Lung microvascular endothelial cell (primary cell): ENCODE results near the gene GALE. TPM values are rescaled to one million over a fixed set of nuclear protein-coding genes. Genes with fewer than 3 reads are reported as not detected.

Experiments used
- DNase-seq, 2 donors: peaks; one replicate each; pipeline versions ENCODE4 v3.0.0 to v3.0.0-alpha.2; 2010; ENCODE audit warnings: low read depth in 2 of 2
- total RNA-seq: library from RNA; depleted of rRNA; stranded (reverse); fragments of >200 nt; gene quantifications from 2 replicates; pipeline ENCODE4 v1.2.1, GENCODE V29; 2014

The GALE gene
- total RNA-seq, 1 donor from 2014 or later: 16.7 TPM

DNA sequence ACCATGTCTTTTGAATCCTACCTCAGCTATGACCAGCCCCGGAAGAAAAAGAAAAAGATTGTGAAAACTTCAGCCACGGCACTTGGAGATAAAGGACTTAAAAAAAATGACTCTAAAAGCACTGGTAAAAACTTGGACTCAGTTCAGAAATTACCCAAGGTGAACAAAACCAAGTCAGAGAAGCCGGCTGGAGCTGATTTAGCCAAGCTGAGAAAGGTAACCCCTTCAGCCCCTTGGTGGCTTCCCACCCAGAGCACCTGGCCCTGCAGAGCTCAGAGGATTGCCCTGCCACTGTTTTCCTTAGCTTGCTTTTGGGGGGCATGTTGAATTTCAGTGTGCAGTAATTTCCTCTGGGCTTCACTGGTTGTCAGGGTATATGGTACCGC, 48.7 kb downstream of the GALE start:
- no peak for DNase-seq

DNA sequence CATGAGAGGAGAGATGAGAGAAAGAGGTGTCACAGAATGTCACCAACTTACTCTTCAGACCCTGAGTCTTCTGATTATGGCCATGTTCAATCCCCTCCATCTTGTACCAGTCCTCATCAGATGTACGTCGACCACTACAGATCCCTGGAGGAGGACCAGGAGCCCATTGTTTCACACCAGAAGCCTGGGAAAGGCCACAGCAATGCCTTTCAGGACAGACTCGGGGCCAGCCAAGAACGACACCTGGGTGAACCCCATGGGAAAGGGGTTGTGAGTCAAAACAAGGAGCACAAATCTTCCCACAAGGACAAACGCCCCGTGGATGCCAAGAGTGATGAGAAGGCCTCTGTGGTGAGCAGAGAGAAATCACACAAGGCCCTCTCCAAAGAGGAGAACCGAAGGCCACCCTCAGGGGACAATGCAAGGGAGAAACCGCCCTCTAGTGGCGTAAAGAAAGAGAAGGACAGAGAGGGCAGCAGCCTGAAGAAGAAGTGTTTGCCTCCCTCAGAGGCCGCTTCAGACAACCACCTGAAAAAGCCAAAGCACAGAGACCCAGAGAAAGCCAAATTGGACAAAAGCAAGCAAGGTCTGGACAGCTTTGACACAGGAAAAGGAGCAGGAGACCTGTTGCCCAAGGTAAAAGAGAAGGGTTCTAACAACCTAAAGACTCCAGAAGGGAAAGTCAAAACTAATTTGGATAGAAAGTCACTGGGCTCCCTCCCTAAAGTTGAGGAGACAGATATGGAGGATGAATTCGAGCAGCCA, 49.3 kb downstream of the GALE start:
- DNase-seq: peak; percentile 60

DNA sequence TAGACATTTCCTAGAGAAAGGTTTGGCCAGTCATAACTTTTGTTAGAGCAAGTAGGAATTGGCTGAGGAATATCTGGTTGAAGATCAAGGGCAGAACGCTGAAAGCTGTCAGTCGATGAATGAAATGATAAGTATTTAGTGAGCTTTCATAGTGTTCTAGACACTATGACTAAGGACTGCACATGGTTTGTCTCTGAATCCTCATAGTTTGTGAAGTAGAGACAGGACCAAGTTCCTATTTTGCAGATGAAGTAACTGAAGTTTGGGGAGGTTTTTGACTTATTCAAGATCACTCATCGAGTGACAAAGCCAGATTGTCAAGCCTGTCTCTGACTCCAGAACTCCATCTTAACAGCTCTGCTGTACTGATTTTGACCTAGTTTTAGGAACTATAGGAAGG, 52.5 kb downstream of the GALE start:
- peak in 1 of 2 donors; percentile 5 for DNase-seq

Other genes with a start within 250 kb of the GALE start
- gene ID3, start 241.3 kb downstream of the GALE start, total RNA-seq: 479 and 520 TPM in 2 replicates
- 1,249 and 1,276 TPM in 2 replicates for gene RPL11, start 108.9 kb downstream of the GALE start, total RNA-seq
- gene ELOA, start 57.3 kb downstream of the GALE start, total RNA-seq: 13.9 and 22.2 TPM in 2 replicates
- 24.6 and 29.0 TPM in 2 replicates for gene PITHD1, start 22.3 kb downstream of the GALE start, total RNA-seq
- gene LYPLA2, start 9.6 kb downstream of the GALE start, total RNA-seq: 92.7 and 108 TPM in 2 replicates
- gene HMGCL, start 24.7 kb upstream of the GALE start, total RNA-seq: 37.3 and 40.7 TPM in 2 replicates
- 9.4 and 11.7 TPM in 2 replicates for gene FUCA1, start 67.5 kb upstream of the GALE start, total RNA-seq
- not detected in 2 replicates for gene CNR2, start 112.6 kb upstream of the GALE start, total RNA-seq
- 64.9 and 69.0 TPM in 2 replicates for gene PNRC2, start 159.1 kb upstream of the GALE start, total RNA-seq
- gene SRSF10, start 179.6 kb upstream of the GALE start, total RNA-seq: 47.5 and 70.2 TPM in 2 replicates